ENCODE data around the gene WASF2. TPM values are rescaled to one million over a fixed set of nuclear protein-coding genes. Genes with fewer than 3 reads are reported as not detected.

Gene WASF2
- total and polyA plus RNA-seq, 2 donors (not counting 1 experiment from before 2014, with no cell fraction given) = 26.3 to 66.9 TPM

DNA sequence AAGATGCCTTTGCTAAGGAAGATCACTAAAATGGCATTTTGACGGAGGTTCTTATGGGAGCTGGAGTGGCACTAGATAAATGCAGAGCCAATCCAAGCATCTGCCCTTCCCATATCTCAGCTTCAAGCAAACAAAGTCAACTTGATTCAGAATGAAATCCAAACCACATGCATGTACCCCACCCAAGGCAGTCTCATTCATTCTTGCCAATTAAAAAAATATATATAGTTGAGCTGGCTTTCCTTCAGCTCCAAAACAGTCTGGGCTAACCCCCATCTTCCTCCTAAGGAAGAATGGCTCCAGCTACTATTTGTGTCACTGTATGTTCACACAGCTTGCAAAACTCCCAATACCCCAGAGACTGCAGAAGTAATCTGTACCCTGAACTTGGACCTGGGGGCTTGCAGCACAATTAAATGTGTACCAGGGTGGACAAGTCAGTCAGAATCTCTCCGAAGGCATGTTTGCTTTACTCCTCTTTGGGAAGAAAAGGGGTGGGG is 62.1 kb downstream of the WASF2 start:
- Histone ChIP-seq H3K9ac (ENCODE audit: insufficient read depth, low read length) (no peak overlapping the region), H3K4me1 (ENCODE audit: control insufficient read depth, extremely low read depth, insufficient read depth, low read length) (peaks cover 22% of the 10 kb centered on the region), H3K4me2 (ENCODE audit: extremely low read depth, insufficient read depth, low read length) (no peak overlapping the region), H3K79me2 (ENCODE audit: control insufficient read depth, insufficient read depth, low read length) (peaks cover 33% of the 10 kb centered on the region), H3K27ac (ENCODE audit: insufficient read depth, low read length) (no peak overlapping the region), H3K4me3 (replicated peaks in 1 of 4; ENCODE audit: control extremely low read depth in 1 of 4, insufficient read depth in 1 of 4, low read depth in 3 of 4, low read length in 4 of 4) (no peak overlapping the region), H3K9me3 (ENCODE audit: control insufficient read depth, insufficient read depth, low read depth, low read length) (no peaks in the 10 kb centered on the region), H4K20me1 (ENCODE audit: control insufficient read depth, extremely low read depth, insufficient read depth, low read length) (no peaks in the 10 kb centered on the region), H2AFZ (ENCODE audit: low read length) (no peak overlapping the region), H3K36me3 (ENCODE audit: control insufficient read depth, insufficient read depth, low read length) (peaks cover 6% of the 10 kb centered on the region), H3K27me3 (ENCODE audit: control insufficient read depth, insufficient read depth, low read length) (no peaks in the 10 kb centered on the region)
- TF ChIP-seq CTCF (conservative IDR thresholded peaks at IDR 0.05 in 1 of 2, IDR thresholded peaks at IDR 0.05 in 1 of 2; ENCODE audit: low read depth in 1 of 2, low read length in 2 of 2) = no peak
- TF ChIP-seq EZH2 (IDR thresholded peaks at IDR 0.05; ENCODE audit: low read length, missing control alignments) = no peak
- DNase-seq (ENCODE audit: low read depth in 2 of 2) = no peak

- TF ChIP-seq CTCF (conservative IDR thresholded peaks at IDR 0.05 in 1 of 2, IDR thresholded peaks at IDR 0.05 in 1 of 2; ENCODE audit: low read depth in 1 of 2, low read length in 2 of 2) = no peak
- TF ChIP-seq EZH2 (IDR thresholded peaks at IDR 0.05; ENCODE audit: low read length, missing control alignments) = no peak
- Histone ChIP-seq H3K36me3 (ENCODE audit: control insufficient read depth, insufficient read depth, low read length) (peaks cover 6% of the 10 kb centered on the region), H3K27me3 (ENCODE audit: control insufficient read depth, insufficient read depth, low read length) (no peaks in the 10 kb centered on the region), H3K79me2 (ENCODE audit: control insufficient read depth, insufficient read depth, low read length) (peaks cover 33% of the 10 kb centered on the region), H3K4me1 (ENCODE audit: control insufficient read depth, extremely low read depth, insufficient read depth, low read length) (peaks cover 22% of the 10 kb centered on the region), H4K20me1 (ENCODE audit: control insufficient read depth, extremely low read depth, insufficient read depth, low read length) (no peaks in the 10 kb centered on the region), H3K27ac (ENCODE audit: insufficient read depth, low read length) (no peak overlapping the region), H3K4me3 (replicated peaks in 1 of 4; ENCODE audit: control extremely low read depth in 1 of 4, insufficient read depth in 1 of 4, low read depth in 3 of 4, low read length in 4 of 4) (no peak overlapping the region), H3K9me3 (ENCODE audit: control insufficient read depth, insufficient read depth, low read depth, low read length) (no peaks in the 10 kb centered on the region), H2AFZ (ENCODE audit: low read length) (no peak overlapping the region), H3K9ac (ENCODE audit: insufficient read depth, low read length) (no peak overlapping the region), H3K4me2 (ENCODE audit: extremely low read depth, insufficient read depth, low read length) (no peak overlapping the region)
- no peak for DNase-seq (ENCODE audit: low read depth in 2 of 2)
Measured at GRCh38 chr1:27427329-27427728, 62.6 kb downstream of the WASF2 start.

GRCh38 chr1:27423709-27424108 is 66.3 kb downstream of the WASF2 start:
- Histone ChIP-seq H3K4me1 (ENCODE audit: control insufficient read depth, extremely low read depth, insufficient read depth, low read length) (peaks cover 21% of the 10 kb centered on the region), H3K4me2 (ENCODE audit: extremely low read depth, insufficient read depth, low read length) (no peak overlapping the region), H3K36me3 (ENCODE audit: control insufficient read depth, insufficient read depth, low read length) (peaks cover 6% of the 10 kb centered on the region), H4K20me1 (ENCODE audit: control insufficient read depth, extremely low read depth, insufficient read depth, low read length) (no peaks in the 10 kb centered on the region), H3K79me2 (ENCODE audit: control insufficient read depth, insufficient read depth, low read length) (peaks cover 14% of the 10 kb centered on the region), H3K4me3 (replicated peaks in 1 of 4; ENCODE audit: control extremely low read depth in 1 of 4, insufficient read depth in 1 of 4, low read depth in 3 of 4, low read length in 4 of 4) (no peak overlapping the region), H3K9me3 (ENCODE audit: control insufficient read depth, insufficient read depth, low read depth, low read length) (no peaks in the 10 kb centered on the region), H3K27me3 (ENCODE audit: control insufficient read depth, insufficient read depth, low read length) (no peaks in the 10 kb centered on the region), H3K27ac (ENCODE audit: insufficient read depth, low read length) (no peak overlapping the region), H2AFZ (ENCODE audit: low read length) (no peak overlapping the region), H3K9ac (ENCODE audit: insufficient read depth, low read length) (no peak overlapping the region)
- DNase-seq (ENCODE audit: low read depth in 2 of 2) = no peak
- TF ChIP-seq CTCF (conservative IDR thresholded peaks at IDR 0.05 in 1 of 2, IDR thresholded peaks at IDR 0.05 in 1 of 2; ENCODE audit: low read depth in 1 of 2, low read length in 2 of 2) (no peak), EZH2 (IDR thresholded peaks at IDR 0.05; ENCODE audit: low read length, missing control alignments) (no peak)
